Esophagus squamous epithelium (tissue), 5 donors: Measurements from ENCODE around the gene CEMIP. TPM values are rescaled to one million over a fixed set of nuclear protein-coding genes. Genes with fewer than 3 reads are reported as not detected.

Source experiments
- DNase-seq: peaks from one replicate; lab custom pipeline; 2025; lab: John Stamatoyannopoulos, UW
- H3K27ac ChIP-seq, 4 donors: fragments of 200-600 bp; sonication (generic); one replicate each; pipeline ENCODE4 v1.5.1; 2016 to 2019; ENCODE audit warnings: mild to moderate bottlenecking in 1 of 4
- H3K27me3 ChIP-seq, 4 donors: fragments of 200-600 bp; sonication (generic); 1 replicate in 3 of 4; 2 replicates in 1 of 4; pipeline versions ENCODE4 v1.5.1 to v1.6.0; 2017 to 2021; ENCODE audit warnings: antibody characterized with exemption in 1 of 4
- H3K36me3 ChIP-seq, 3 donors: fragments of 200-600 bp; sonication (generic); one replicate each; pipeline ENCODE4 v1.5.1; 2016 to 2019
- H3K4me1 ChIP-seq, 3 donors: fragments of 200-600 bp; sonication (generic); one replicate each; pipeline ENCODE4 v1.5.1; 2017 to 2019
- H3K4me3 ChIP-seq, 4 donors: fragments of 200-600 bp; sonication (generic); 1 replicate in 3 of 4; 2 replicates in 1 of 4; pipeline ENCODE4 v1.5.1; 2016 to 2019; ENCODE audit warnings: mild to moderate bottlenecking in 2 of 4, moderate library complexity in 1 of 4
- H3K9me3 ChIP-seq, 3 donors: fragments of 200-600 bp; sonication (generic); one replicate each; pipeline ENCODE4 v1.5.1; 2016 to 2019
- CTCF ChIP-seq, 6 experiments: fragments of 450-650 bp in 4 of 6; fragments of 200-600 bp in 2 of 6; sonication (generic) in 2 of 6; IDR thresholded peaks; one replicate each; pipeline ENCODE4 v1.5.1; 2016 to 2019; ENCODE audit warnings: antibody characterized with exemption in 6 of 6, mild to moderate bottlenecking in 4 of 6, moderate library complexity in 4 of 6
- POLR2A ChIP-seq, 4 donors: fragments of 450-650 bp; IDR thresholded peaks; one replicate each; pipeline ENCODE4 v1.6.1; 2017; ENCODE audit warnings: antibody characterized with exemption in 4 of 4, mild to moderate bottlenecking in 4 of 4, moderate library complexity in 3 of 4
- WGBS, 2 donors: methylation state at CpG; one replicate each; pipeline ENCODE4 v1.1.5; 2018; 5-methylcytosine and 5-hydroxymethylcytosine counted together
- intact Hi-C: fragments of 100-400 bp; cut with DNase I; formaldehyde crosslinking; loops from one replicate; pipeline ENCODE4 v1.15.0; 2022
- total RNA-seq, 4 donors: library from RNA; depleted of rRNA; stranded (reverse); fragments of >200 nt; gene quantifications; one replicate each; pipeline ENCODE4 v1.1.0, GENCODE V29; 2016
- donor health status: DM: yes; HTN: yes; CAD: no.

Gene CEMIP
- total RNA-seq, 4 donors from 2014 or later = 2.8 to 13.5 (median 7.6) TPM

GRCh38 chr15:80940331-80940730 is 161.2 kb downstream of the CEMIP start:
- no peak for DNase-seq
- intact Hi-C loops = no loop called here
- Histone ChIP-seq H3K4me1 (no peaks in the 10 kb centered on the region), H3K36me3 (peaks cover 0 to 91% (median 13%) of the 10 kb centered on the region in 3 donors), H3K27ac (no peak overlapping the region), H3K9me3 (no peaks in the 10 kb centered on the region), H3K27me3 (no peaks in the 10 kb centered on the region), H3K4me3 (no peak overlapping the region)
- no peak for TF ChIP-seq CTCF (IDR thresholded peaks at IDR 0.05)
- no peak for TF ChIP-seq POLR2A (IDR thresholded peaks at IDR 0.05)
- 85% methylated on average over 4 of the region's 4 CpGs; no CpG with 5 or more reads in 1 of the 2 donors for WGBS, 2 donors

DNA sequence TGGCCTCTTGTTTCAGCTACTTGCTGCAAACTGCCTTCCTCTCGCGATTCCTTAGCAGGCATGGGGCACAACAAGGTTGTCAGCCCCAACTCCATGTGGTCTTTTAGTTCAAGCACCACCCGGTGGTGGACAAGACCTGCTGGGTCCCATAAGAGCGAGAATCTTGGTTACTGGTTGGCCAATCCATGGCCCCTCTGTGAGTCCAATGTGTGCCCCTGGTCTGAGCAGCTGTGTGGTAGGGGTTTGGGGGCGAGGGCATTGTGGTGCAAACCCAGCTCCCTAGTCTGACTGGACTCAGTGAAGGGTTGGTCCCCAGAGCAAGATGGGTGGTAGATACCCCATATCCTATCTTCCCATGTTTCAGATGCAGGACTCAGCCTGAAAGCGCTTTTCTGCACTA is 161.7 kb downstream of the CEMIP start:
- Histone ChIP-seq H3K27me3 (no peaks in the 10 kb centered on the region), H3K4me3 (no peak overlapping the region), H3K9me3 (no peaks in the 10 kb centered on the region), H3K36me3 (peaks cover 0 to 95% (median 13%) of the 10 kb centered on the region in 3 donors), H3K27ac (no peak overlapping the region), H3K4me1 (no peaks in the 10 kb centered on the region)
- intact Hi-C loops = no loop called here
- TF ChIP-seq POLR2A (IDR thresholded peaks at IDR 0.05) (no peak), CTCF (IDR thresholded peaks at IDR 0.05) (no peak)
- DNase-seq = no peak
- 89 to 94% methylated on average over 4 to 6 of the region's 6 CpGs for WGBS, 2 donors

DNA sequence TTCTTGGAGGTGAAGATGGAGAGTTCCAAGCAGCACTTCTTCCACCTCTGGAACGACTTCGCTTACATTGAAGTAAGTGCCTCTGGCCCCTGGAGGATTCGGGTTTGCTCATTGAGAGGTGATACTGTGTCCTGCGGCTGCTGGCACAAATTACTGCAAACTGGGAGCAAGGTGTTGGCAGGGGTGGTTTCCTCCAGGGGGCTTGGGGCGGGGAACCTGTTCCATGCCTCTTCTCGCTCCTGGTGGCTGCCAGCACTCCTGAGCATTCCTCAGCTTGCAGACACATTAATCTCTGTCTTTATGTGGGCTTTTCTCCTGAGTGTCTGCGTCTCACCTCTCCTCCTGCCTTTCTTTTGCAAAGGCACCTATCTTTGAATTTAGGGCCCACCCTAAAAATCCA is 163.1 kb downstream of the CEMIP start:
- Histone ChIP-seq H3K27ac (no peak overlapping the region), H3K4me3 (no peak overlapping the region), H3K27me3 (no peaks in the 10 kb centered on the region), H3K9me3 (no peaks in the 10 kb centered on the region), H3K36me3 (peaks cover 0 to 95% (median 13%) of the 10 kb centered on the region in 3 donors), H3K4me1 (no peaks in the 10 kb centered on the region)
- 42 to 79% methylated on average over 6 of the region's 7 CpGs for WGBS, 2 donors
- DNase-seq = no peak
- TF ChIP-seq POLR2A (IDR thresholded peaks at IDR 0.05) (no peak), CTCF (IDR thresholded peaks at IDR 0.05) (no peak)
- intact Hi-C loops = no loop called here

DNA sequence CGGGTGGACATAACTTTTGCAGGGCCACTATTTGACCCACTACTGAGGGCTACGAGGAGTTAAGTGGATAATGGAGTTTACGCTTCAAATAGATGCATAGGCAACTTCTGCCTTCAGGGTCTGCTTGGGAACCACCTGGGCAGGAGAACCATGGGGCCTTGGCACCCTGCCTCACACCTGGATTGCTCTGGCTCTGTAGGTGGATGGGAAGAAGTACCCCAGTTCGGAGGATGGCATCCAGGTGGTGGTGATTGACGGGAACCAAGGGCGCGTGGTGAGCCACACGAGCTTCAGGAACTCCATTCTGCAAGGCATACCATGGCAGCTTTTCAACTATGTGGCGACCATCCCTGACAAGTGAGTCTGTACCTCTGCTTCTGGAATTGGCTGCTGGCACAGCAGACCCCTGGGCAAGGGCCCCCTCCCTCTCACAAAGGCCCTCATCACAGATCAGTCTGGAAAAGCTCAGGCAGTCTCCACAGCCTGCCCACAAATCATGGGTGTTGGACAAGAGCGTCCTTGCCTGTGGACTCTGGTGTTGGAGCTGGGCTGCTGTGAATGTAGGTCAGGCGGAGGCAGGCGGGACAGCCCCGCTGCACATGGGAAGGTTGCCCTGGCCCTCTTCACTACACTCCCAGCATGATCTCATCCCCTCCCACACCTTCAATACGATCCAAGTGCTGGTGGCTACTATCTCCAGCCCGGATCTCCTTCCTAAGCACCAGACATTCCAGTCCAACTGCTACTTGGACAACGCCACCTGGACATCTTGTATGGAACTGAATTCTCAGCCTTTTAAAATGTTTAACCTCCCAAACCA is 163.8 kb downstream of the CEMIP start:
- TF ChIP-seq CTCF (IDR thresholded peaks at IDR 0.05) (no peak), POLR2A (IDR thresholded peaks at IDR 0.05) (no peak)
- H3K27me3 ChIP-seq = no peaks in the 10 kb centered on the region
- no peaks in the 10 kb centered on the region for H3K4me1 ChIP-seq
- H3K27ac ChIP-seq = no peak overlapping the region
- intact Hi-C loops = no loop called here
- no peaks in the 10 kb centered on the region for H3K9me3 ChIP-seq
- no peak overlapping the region for H3K4me3 ChIP-seq
- DNase-seq = no peak
- H3K36me3 ChIP-seq = peaks cover 0 to 95% (median 16%) of the 10 kb centered on the region in 3 donors
- 79 to 80% methylated on average over 10 to 12 of the region's 16 CpGs for WGBS, 2 donors

- TF ChIP-seq CTCF (IDR thresholded peaks at IDR 0.05) (no peak), POLR2A (IDR thresholded peaks at IDR 0.05) (no peak)
- peaks cover 0 to 98% (median 30%) of the 10 kb centered on the region in 3 donors for H3K36me3 ChIP-seq
Observed at GRCh38 chr15:80944818-80945217, 165.6 kb downstream of the CEMIP start.

More at GRCh38 chr15:80944818-80945217, 165.6 kb downstream of the CEMIP start:
- 100% methylated on average over 3 of the region's 3 CpGs; no CpG with 5 or more reads in 1 of the 2 donors for WGBS, 2 donors
- no peak for DNase-seq
- H3K9me3 ChIP-seq = no peaks in the 10 kb centered on the region
- H3K4me1 ChIP-seq = no peaks in the 10 kb centered on the region
- no peaks in the 10 kb centered on the region for H3K27me3 ChIP-seq
- H3K27ac ChIP-seq = no peak overlapping the region
- H3K4me3 ChIP-seq = no peak overlapping the region
- intact Hi-C loops = no loop called here
